AG10803 (cell line): ENCODE measurements around the gene FAM185A.
"Not testable (repeated sequence)": the region's sequence is repeated elsewhere in the genome, so short reads cannot be mapped to it uniquely, and the experiment has no call there.

Experiments used
- DNase-seq: peaks from one replicate; pipeline ENCODE4 v3.0.0; 2010; ENCODE audit warnings: low read depth
- H3K4me3 ChIP-seq: 2 replicates; pipeline ENCODE4 v1.5.1; 2011; ENCODE audit warnings: mild to moderate bottlenecking, low read length, control low read depth

Gene FAM185A

GRCh38 chr7:102748605-102749444 lies at the start of gene FAM185A:
Gene FAM185A (plus strand): TSS chr7:102748999. CDS start chr7:102749208, 209 bp downstream.
- H3K4me3 ChIP-seq = peak within 1 kb of the TSS; percentile 70
- DNase-seq = peak; percentile 99

- DNase-seq = peak; percentile 7
- not testable (repeated sequence) for H3K4me3 ChIP-seq
Measured at GRCh38 chr7:102713011-102713690, 35.6 kb upstream of the FAM185A start.

- H3K4me3 ChIP-seq, DNase-seq: not testable (repeated sequence)
Measured at GRCh38 chr7:102713691-102714080, 35.1 kb upstream of the FAM185A start.

- H3K4me3 ChIP-seq = not testable (repeated sequence)
- peak; percentile 0 for DNase-seq
Measured at GRCh38 chr7:102714774-102715522, 33.9 kb upstream of the FAM185A start.

- peak; percentile 1 for DNase-seq
Measured at GRCh38 chr7:102715718-102716117, 33.1 kb upstream of the FAM185A start.

GRCh38 chr7:102718491-102718890 lies 30.3 kb upstream of the FAM185A start:
- DNase-seq = peak; percentile 51
- not testable (repeated sequence) for H3K4me3 ChIP-seq

More at GRCh38 chr7:102715718-102716117, 33.1 kb upstream of the FAM185A start:
- not testable (repeated sequence) for H3K4me3 ChIP-seq

- DNase-seq, H3K4me3 ChIP-seq: not testable (repeated sequence)
Measured at GRCh38 chr7:102726170-102726569, 22.6 kb upstream of the FAM185A start.

GRCh38 chr7:102729670-102730069 lies 19.1 kb upstream of the FAM185A start:
- DNase-seq, H3K4me3 ChIP-seq: not testable (repeated sequence)

GRCh38 chr7:102730431-102730830 lies 18.4 kb upstream of the FAM185A start:
- not testable (repeated sequence) for DNase-seq

GRCh38 chr7:102742002-102742771 lies 6.6 kb upstream of the FAM185A start:
- DNase-seq, H3K4me3 ChIP-seq: not testable (repeated sequence)

More at GRCh38 chr7:102730431-102730830, 18.4 kb upstream of the FAM185A start:
- not testable (repeated sequence) for H3K4me3 ChIP-seq

- H3K4me3 ChIP-seq = not testable (repeated sequence)
Measured at GRCh38 chr7:102743861-102744260, 4.9 kb upstream of the FAM185A start.

GRCh38 chr7:102745494-102746288 lies 3.1 kb upstream of the FAM185A start:
- peak; percentile 5 for DNase-seq
- not testable (repeated sequence) for H3K4me3 ChIP-seq

More at GRCh38 chr7:102743861-102744260, 4.9 kb upstream of the FAM185A start:
- not testable (repeated sequence) for DNase-seq

GRCh38 chr7:102749445-102749786 lies 617 bp downstream of the FAM185A start:
- H3K4me3 ChIP-seq = peak overlapping the region; percentile 70
- DNase-seq = not testable (repeated sequence)
